GM19324 (cell line): ENCODE results near the gene RECK.
"Not testable (repeated sequence)": the region's sequence is repeated elsewhere in the genome, so short reads cannot be mapped to it uniquely, and the experiment has no call there.

Experiments
- ATAC-seq: cut with Tn5 transposase; IDR thresholded peaks from one replicate; pipeline ENCODE4 v1.9.1; 2021; ENCODE audit warnings: mild to moderate bottlenecking, moderate library complexity; ENCODE audit not compliant: unreplicated experiment, low FRiP score

Gene RECK

GRCh38 chr9:36150574-36151315, 114.0 kb downstream of the RECK start:
- ATAC-seq = no peak

- ATAC-seq = peak; percentile 78
These were observed 114.8 kb downstream of the RECK start for GRCh38 chr9:36151316-36152210.

GRCh38 chr9:36152741-36153438, 116.2 kb downstream of the RECK start:
- no peak for ATAC-seq

GRCh38 chr9:36153746-36154145, 117.0 kb downstream of the RECK start:
- ATAC-seq = no peak

- ATAC-seq = no peak
These were observed 117.7 kb downstream of the RECK start for GRCh38 chr9:36154331-36154952.

GRCh38 chr9:36156116-36156515, 119.4 kb downstream of the RECK start:
- ATAC-seq = no peak

- ATAC-seq = no peak
These were observed 121.4 kb downstream of the RECK start for GRCh38 chr9:36158122-36158521.

- ATAC-seq = no peak
These were observed 122.2 kb downstream of the RECK start for GRCh38 chr9:36158917-36159316.

GRCh38 chr9:36159509-36159908, 122.8 kb downstream of the RECK start:
- not testable (repeated sequence) for ATAC-seq

GRCh38 chr9:36160126-36160525, 123.4 kb downstream of the RECK start:
- ATAC-seq = not testable (repeated sequence)

- ATAC-seq = no peak
These were observed 124.5 kb downstream of the RECK start for GRCh38 chr9:36161187-36161586.

GRCh38 chr9:36162211-36162738, 125.6 kb downstream of the RECK start:
- no peak for ATAC-seq

- ATAC-seq = no peak
These were observed 126.5 kb downstream of the RECK start for GRCh38 chr9:36163049-36163785.

- ATAC-seq = no peak
These were observed 127.1 kb downstream of the RECK start for GRCh38 chr9:36163786-36164170.

GRCh38 chr9:36164372-36164771, 127.7 kb downstream of the RECK start:
- no peak for ATAC-seq

GRCh38 chr9:36164989-36165388, 128.3 kb downstream of the RECK start:
- ATAC-seq = no peak

- ATAC-seq = no peak
These were observed 129.1 kb downstream of the RECK start for GRCh38 chr9:36165826-36166167.

- peak; percentile 79 for ATAC-seq
These were observed 129.6 kb downstream of the RECK start for GRCh38 chr9:36166168-36166927.

- no peak for ATAC-seq
These were observed 132.5 kb downstream of the RECK start, which contains the start of gene CCIN for GRCh38 chr9:36169166-36169565. CCIN (plus strand) TSS chr9:36169388; CDS start chr9:36169503, 115 bp downstream.
